ENCODE data around the gene ATXN7L1.
A peak's percentile ranks its signal among the peaks of the same experiment; 100 is the strongest.
"Not testable (repeated sequence)": the region's sequence is repeated elsewhere in the genome, so short reads cannot be mapped to it uniquely, and the experiment has no call there.

The ATXN7L1 gene

GRCh38 chr7:105796365-105796764 lies 80.0 kb downstream of the ATXN7L1 start:
- no peak overlapping the region for H3K4me3 Mint-ChIP-seq
- ATAC-seq (replicated peaks) (no peak), DNase-seq (no peak)
- H3K4me1 Mint-ChIP-seq (ENCODE audit: low read depth in 2 of 2): peaks cover 32 to 39% of the 10 kb centered on the region in 2 donors
- H3K27ac Mint-ChIP-seq: no peak overlapping the region
- no peaks in the 10 kb centered on the region for H3K9me3 Mint-ChIP-seq
- H3K36me3 Mint-ChIP-seq (ENCODE audit: insufficient read depth): peaks cover 3% of the 10 kb centered on the region
- H3K27me3 Mint-ChIP-seq: no peaks in the 10 kb centered on the region

- Mint-ChIP-seq H3K4me1 (ENCODE audit: low read depth in 2 of 2) (peaks cover 21 to 29% of the 10 kb centered on the region in 2 donors), H3K4me3 (no peak overlapping the region)
- ATAC-seq (replicated peaks): no peak
Measured at GRCh38 chr7:105794741-105795729, 81.4 kb downstream of the ATXN7L1 start.

GRCh38 chr7:105792488-105793370 lies 83.7 kb downstream of the ATXN7L1 start:
- peak; percentile 62 for ATAC-seq (replicated peaks)

More at GRCh38 chr7:105794741-105795729, 81.4 kb downstream of the ATXN7L1 start:
- peak overlapping the region in 1 of 2 donors; percentile 20 for H3K27ac Mint-ChIP-seq
- DNase-seq: no peak
- H3K36me3 Mint-ChIP-seq (ENCODE audit: insufficient read depth): peaks cover 3% of the 10 kb centered on the region
- no peaks in the 10 kb centered on the region for H3K9me3 Mint-ChIP-seq
- no peaks in the 10 kb centered on the region for H3K27me3 Mint-ChIP-seq

GRCh38 chr7:105791926-105792325 lies 84.5 kb downstream of the ATXN7L1 start:
- H3K4me3 Mint-ChIP-seq: peak overlapping the region in 1 of 2 donors; percentile 25
- H3K36me3 Mint-ChIP-seq (ENCODE audit: insufficient read depth): no peaks in the 10 kb centered on the region
- H3K9me3 Mint-ChIP-seq: no peaks in the 10 kb centered on the region
- no peak for DNase-seq
- peak overlapping the region in 1 of 2 donors; percentile 84 for H3K27ac Mint-ChIP-seq
- H3K27me3 Mint-ChIP-seq: no peaks in the 10 kb centered on the region
- no peak for ATAC-seq (replicated peaks)
- H3K4me1 Mint-ChIP-seq (ENCODE audit: low read depth in 2 of 2): peaks cover 16 to 24% of the 10 kb centered on the region in 2 donors

More at GRCh38 chr7:105792488-105793370, 83.7 kb downstream of the ATXN7L1 start:
- peak overlapping the region; percentile 34 to 54 for H3K4me3 Mint-ChIP-seq
- H3K27me3 Mint-ChIP-seq: no peaks in the 10 kb centered on the region
- H3K4me1 Mint-ChIP-seq (ENCODE audit: low read depth in 2 of 2): peaks cover 16 to 24% of the 10 kb centered on the region in 2 donors
- peaks cover 2% of the 10 kb centered on the region for H3K36me3 Mint-ChIP-seq (ENCODE audit: insufficient read depth)
- peak overlapping the region; percentile 69 to 84 for H3K27ac Mint-ChIP-seq
- no peaks in the 10 kb centered on the region for H3K9me3 Mint-ChIP-seq
- DNase-seq: no peak

- no peaks in the 10 kb centered on the region for H3K27me3 Mint-ChIP-seq
- H3K4me3 Mint-ChIP-seq: no peak overlapping the region
- no peaks in the 10 kb centered on the region for H3K36me3 Mint-ChIP-seq (ENCODE audit: insufficient read depth)
- H3K4me1 Mint-ChIP-seq (ENCODE audit: low read depth in 2 of 2): peaks cover 16 to 24% of the 10 kb centered on the region in 2 donors
- H3K9me3 Mint-ChIP-seq: no peaks in the 10 kb centered on the region
- H3K27ac Mint-ChIP-seq: peak overlapping the region in 1 of 2 donors; percentile 46
- DNase-seq: no peak
- no peak for ATAC-seq (replicated peaks)
Measured at GRCh38 chr7:105790996-105791395, 85.4 kb downstream of the ATXN7L1 start.

- peak overlapping the region in 1 of 2 donors; percentile 46 for H3K27ac Mint-ChIP-seq
- not testable (repeated sequence) for H3K4me3 Mint-ChIP-seq; ATAC-seq (replicated peaks); DNase-seq; H3K36me3 Mint-ChIP-seq (ENCODE audit: insufficient read depth); H3K27me3 Mint-ChIP-seq; H3K9me3 Mint-ChIP-seq
- peaks cover 16 to 24% of the 10 kb centered on the region in 2 donors for H3K4me1 Mint-ChIP-seq (ENCODE audit: low read depth in 2 of 2)
Measured at GRCh38 chr7:105790452-105790851, 85.9 kb downstream of the ATXN7L1 start.

GRCh38 chr7:105788816-105789349 lies 87.5 kb downstream of the ATXN7L1 start:
- Mint-ChIP-seq H3K4me3 (no peak overlapping the region), H3K36me3 (ENCODE audit: insufficient read depth) (no peaks in the 10 kb centered on the region), H3K9me3 (no peaks in the 10 kb centered on the region), H3K4me1 (ENCODE audit: low read depth in 2 of 2) (peaks cover 13 to 26% of the 10 kb centered on the region in 2 donors), H3K27me3 (no peaks in the 10 kb centered on the region), H3K27ac (no peak overlapping the region)
- no peak for ATAC-seq (replicated peaks)
- DNase-seq: no peak

GRCh38 chr7:105788356-105788755 lies 88.0 kb downstream of the ATXN7L1 start:
- no peaks in the 10 kb centered on the region for H3K27me3 Mint-ChIP-seq
- ATAC-seq (replicated peaks) (no peak), DNase-seq (no peak)
- H3K27ac Mint-ChIP-seq: no peak overlapping the region
- H3K4me1 Mint-ChIP-seq (ENCODE audit: low read depth in 2 of 2): peaks cover 12 to 21% of the 10 kb centered on the region in 2 donors
- H3K9me3 Mint-ChIP-seq: no peaks in the 10 kb centered on the region
- no peaks in the 10 kb centered on the region for H3K36me3 Mint-ChIP-seq (ENCODE audit: insufficient read depth)
- H3K4me3 Mint-ChIP-seq: no peak overlapping the region

- H3K4me3 Mint-ChIP-seq: no peak overlapping the region
- H3K9me3 Mint-ChIP-seq: no peaks in the 10 kb centered on the region
- H3K4me1 Mint-ChIP-seq (ENCODE audit: low read depth in 2 of 2): peaks cover 7 to 15% of the 10 kb centered on the region in 2 donors
- no peak overlapping the region for H3K27ac Mint-ChIP-seq
- ATAC-seq (replicated peaks) (no peak), DNase-seq (no peak)
- no peaks in the 10 kb centered on the region for H3K27me3 Mint-ChIP-seq
- H3K36me3 Mint-ChIP-seq (ENCODE audit: insufficient read depth): no peaks in the 10 kb centered on the region
Measured at GRCh38 chr7:105787793-105788192, 88.6 kb downstream of the ATXN7L1 start.

- ATAC-seq (replicated peaks): no peak
- Mint-ChIP-seq H3K27me3 (no peaks in the 10 kb centered on the region), H3K27ac (no peak overlapping the region), H3K9me3 (no peaks in the 10 kb centered on the region), H3K36me3 (ENCODE audit: insufficient read depth) (no peaks in the 10 kb centered on the region), H3K4me3 (no peak overlapping the region), H3K4me1 (ENCODE audit: low read depth in 2 of 2) (peaks cover 0 to 8% of the 10 kb centered on the region in 2 donors)
- DNase-seq: no peak
Measured at GRCh38 chr7:105786520-105787470, 89.6 kb downstream of the ATXN7L1 start.

GRCh38 chr7:105782391-105783042 lies 93.9 kb downstream of the ATXN7L1 start:
- ATAC-seq (replicated peaks): no peak
- DNase-seq: no peak
- H3K9me3 Mint-ChIP-seq: no peaks in the 10 kb centered on the region

More at GRCh38 chr7:105782391-105783042, 93.9 kb downstream of the ATXN7L1 start:
- Mint-ChIP-seq H3K4me1 (ENCODE audit: low read depth in 2 of 2) (peaks cover 0 to 6% of the 10 kb centered on the region in 2 donors), H3K27me3 (no peaks in the 10 kb centered on the region), H3K36me3 (ENCODE audit: insufficient read depth) (peaks cover 3% of the 10 kb centered on the region), H3K4me3 (no peak overlapping the region), H3K27ac (no peak overlapping the region)
